IMR-90 (cell line): ENCODE data around the gene POU6F1. TPM values are rescaled to one million over a fixed set of nuclear protein-coding genes. Genes with fewer than 3 reads are reported as not detected.

Source experiments
- ATAC-seq: fragments of 200-7000 bp; cut with Tn5 transposase; 2 replicates; pipeline ENCODE4 v1.9.1; 2020; ENCODE audit warnings: low read depth, mild to moderate bottlenecking, moderate library complexity
- BruUV-seq: library from RNA; stranded (reverse); fragments of 400-500 nt; replicated peaks from 2 replicates; lab custom pipeline; 2021; lab: Mats Ljungman, UMichigan
- CTCF ChIA-PET: fragments of 300-600 bp; formaldehyde crosslinking; extraction: SDS; loops from one replicate; lab custom pipeline; 2021; ENCODE audit warnings: antibody characterized with exemption; lab: Yijun Ruan, JAX
- POLR2A ChIA-PET: fragments of 300-600 bp; sonication (Branson Sonifier 250); formaldehyde crosslinking; loops from one replicate; lab custom pipeline; 2022; ENCODE audit warnings: antibody characterized with exemption; ENCODE audit not compliant: unreplicated experiment; lab: Charles Lee
- DNase-seq: peaks from one replicate; pipeline ENCODE4 v3.0.0; 2013
- H2AFZ ChIP-seq: replicated peaks from 2 replicates; pipeline ENCODE3; 2013; ENCODE audit warnings: low read length, mild to moderate bottlenecking; ENCODE audit not compliant: poor library complexity
- H2AK5ac ChIP-seq: 2 replicates; pipeline ENCODE4 v1.6.1; 2013; ENCODE audit warnings: low read depth, low read length, inconsistent platforms
- H2AK9ac ChIP-seq: replicated peaks from 2 replicates; pipeline ENCODE3; 2013; ENCODE audit warnings: mild to moderate bottlenecking, low read depth, low read length, moderate library complexity; ENCODE audit not compliant: poor library complexity
- H2BK120ac ChIP-seq: 2 replicates; pipeline ENCODE4 v1.6.1; 2013; ENCODE audit warnings: low read depth, low read length, inconsistent platforms
- H2BK15ac ChIP-seq: 3 replicates; pipeline ENCODE4 v1.6.1; 2013; ENCODE audit warnings: low read depth, low read length, inconsistent platforms
- H2BK20ac ChIP-seq: 2 replicates; pipeline ENCODE4 v1.6.1; 2013; ENCODE audit warnings: low read depth, mild to moderate bottlenecking, inconsistent platforms, low read length, moderate library complexity
- H2BK5ac ChIP-seq: 2 replicates; pipeline ENCODE4 v1.6.1; 2013; ENCODE audit warnings: mild to moderate bottlenecking, low read depth, low read length, inconsistent platforms; ENCODE audit not compliant: poor library complexity, severe bottlenecking
- H3K14ac ChIP-seq: replicated peaks from 2 replicates; pipeline ENCODE4 v1.6.1; 2013; ENCODE audit warnings: low read depth, low read length, inconsistent platforms
- H3K18ac ChIP-seq: 2 replicates; pipeline ENCODE4 v1.6.1; 2013; ENCODE audit warnings: low read depth, low read length, control low read depth
- H3K23ac ChIP-seq: 2 replicates; pipeline ENCODE4 v1.6.1; 2013; ENCODE audit warnings: low read depth, low read length, inconsistent platforms
- H3K27ac ChIP-seq: 2 replicates; pipeline ENCODE4 v1.5.1; 2013; ENCODE audit warnings: mild to moderate bottlenecking, control low read depth, low read length; ENCODE audit not compliant: insufficient read depth
- H3K27me3 ChIP-seq: 2 replicates; pipeline ENCODE4 v1.6.1; 2013; ENCODE audit warnings: low read length; ENCODE audit not compliant: control insufficient read depth, insufficient read depth
- H3K36me3 ChIP-seq: 2 replicates; pipeline ENCODE4 v1.6.1; 2013; ENCODE audit warnings: low read length, mixed read lengths; ENCODE audit not compliant: control insufficient read depth, insufficient read depth
- H3K4ac ChIP-seq: 2 replicates; pipeline ENCODE4 v1.6.1; 2013; ENCODE audit warnings: low read depth, low read length, inconsistent platforms
- H3K4me1 ChIP-seq: 2 replicates; pipeline ENCODE4 v1.6.1; 2013; ENCODE audit warnings: low read length, mixed read lengths; ENCODE audit not compliant: control insufficient read depth, insufficient read depth
- H3K4me2 ChIP-seq: 2 replicates; pipeline ENCODE4 v1.6.1; 2013; ENCODE audit warnings: low read depth, mild to moderate bottlenecking, control low read depth, low read length, moderate library complexity
- H3K4me3 ChIP-seq: 2 replicates; pipeline ENCODE4 v1.5.1; 2013; ENCODE audit warnings: low read depth, mild to moderate bottlenecking, control low read depth, low read length, moderate library complexity; ENCODE audit not compliant: insufficient read depth
- H3K56ac ChIP-seq: 2 replicates; pipeline ENCODE4 v1.6.1; 2013; ENCODE audit warnings: low read length, inconsistent platforms; ENCODE audit not compliant: insufficient read depth; ENCODE audit errors: extremely low read depth
- H3K79me1 ChIP-seq, 2 experiments: 2 replicates each; pipeline ENCODE4 v1.6.1; 2013; ENCODE audit warnings: low read length in 2 of 2, inconsistent platforms in 1 of 2, low read depth in 1 of 2
- H3K9ac ChIP-seq: 2 replicates; pipeline ENCODE4 v1.6.1; 2013; ENCODE audit warnings: low read depth, low read length, control low read depth
- H3K9me1 ChIP-seq: 2 replicates; pipeline ENCODE4 v1.6.1; 2013; ENCODE audit warnings: low read length, inconsistent platforms; ENCODE audit not compliant: insufficient read depth
- H3K9me3 ChIP-seq: 2 replicates; pipeline ENCODE4 v1.6.1; 2013; ENCODE audit warnings: low read length; ENCODE audit not compliant: control insufficient read depth, insufficient read depth
- H4K20me1 ChIP-seq: 2 replicates; pipeline ENCODE4 v1.6.1; 2013; ENCODE audit warnings: low read length, inconsistent platforms; ENCODE audit not compliant: insufficient read depth
- H4K5ac ChIP-seq: 2 replicates; pipeline ENCODE4 v1.6.1; 2013; ENCODE audit warnings: mild to moderate bottlenecking, low read depth, low read length, control low read depth
- H4K8ac ChIP-seq, 2 experiments: 2 replicates each; pipeline ENCODE4 v1.6.1; 2013; ENCODE audit warnings: low read depth in 2 of 2, low read length in 2 of 2, control low read depth in 1 of 2, inconsistent platforms in 1 of 2
- H4K91ac ChIP-seq: 2 replicates; pipeline ENCODE4 v1.6.1; 2013; ENCODE audit warnings: low read depth, low read length, inconsistent platforms; ENCODE audit not compliant: insufficient read depth
- CEBPB ChIP-seq: IDR thresholded peaks from 2 replicates; pipeline ENCODE4 v1.6.1; 2012; ENCODE audit warnings: low read depth, low read length, improper control_type of control experiment
- CHD1 ChIP-seq: IDR thresholded peaks from 2 replicates; pipeline ENCODE4 v1.6.1; 2012; ENCODE audit warnings: low read depth, low read length, improper control_type of control experiment
- ELK1 ChIP-seq: fragments of 150-350 bp; IDR thresholded peaks from 2 replicates; pipeline ENCODE4 v1.6.1; 2016; ENCODE audit warnings: low read depth, mild to moderate bottlenecking, low read length, moderate library complexity, borderline replicate concordance
- FOS ChIP-seq: fragments of 150-350 bp; IDR thresholded peaks from 2 replicates; pipeline ENCODE4 v1.6.1; 2016; ENCODE audit warnings: low read depth, low read length
- MAZ ChIP-seq: IDR thresholded peaks from 2 replicates; pipeline ENCODE4 v1.6.1; 2012; ENCODE audit warnings: low read depth, mild to moderate bottlenecking, low read length, improper control_type of control experiment, moderate library complexity, borderline replicate concordance
- MXI1 ChIP-seq: IDR thresholded peaks from 2 replicates; pipeline ENCODE4 v1.6.1; 2012; ENCODE audit warnings: low read depth, mild to moderate bottlenecking, low read length, moderate library complexity, borderline replicate concordance
- NFE2L2 ChIP-seq: fragments of 150-350 bp; IDR thresholded peaks from 2 replicates; pipeline ENCODE4 v1.6.1; 2016; ENCODE audit warnings: low read depth, mild to moderate bottlenecking, low read length
- POLR2A ChIP-seq: IDR thresholded peaks from 2 replicates; pipeline ENCODE4 v1.6.1; 2012; ENCODE audit warnings: mild to moderate bottlenecking, low read depth, low read length
- RAD21 ChIP-seq: IDR thresholded peaks from 2 replicates; pipeline ENCODE4 v1.6.1; 2012; ENCODE audit warnings: low read length, improper control_type of control experiment
- RFX5 ChIP-seq: IDR thresholded peaks from 2 replicates; pipeline ENCODE4 v1.8.0; 2012; ENCODE audit warnings: low read depth, mild to moderate bottlenecking, low read length, moderate library complexity
- SMC3 ChIP-seq: fragments of 150-350 bp; IDR thresholded peaks from 2 replicates; pipeline ENCODE4 v1.6.1; 2016; ENCODE audit warnings: low read depth, mild to moderate bottlenecking, antibody characterized with exemption, low read length, moderate library complexity
- USF2 ChIP-seq: fragments of 150-350 bp; IDR thresholded peaks from 2 replicates; pipeline ENCODE4 v1.6.1; 2017; ENCODE audit warnings: mild to moderate bottlenecking, antibody characterized with exemption, low read length, low read depth
- WGBS, 2 experiments: methylation state at CpG; one replicate each; pipeline versions ENCODE4 v1.1.5 to v1.1.7; 2013; ENCODE audit warnings: missing lambda C conversion rate in 2 of 2; ENCODE audit not compliant: insufficient read length in 1 of 2; ENCODE audit errors: extremely low coverage in 2 of 2; 5-methylcytosine and 5-hydroxymethylcytosine counted together
- dilution Hi-C: fragments of 300-500 bp; cut with HindIII; formaldehyde crosslinking; loops from one replicate; pipeline ENCODE4 v1.14.3; 2018; ENCODE audit warnings: low sequenced_read_pairs; ENCODE audit not compliant: unreplicated experiment
- in situ Hi-C: fragments of 300-500 bp; cut with MboI; formaldehyde crosslinking; loops from 3 replicates; pipeline ENCODE4 v1.14.3; 2019; ENCODE audit warnings: low sequenced_read_pairs, inconsistent platforms, mixed read lengths
- intact Hi-C: fragments of 100-400 bp; cut with micrococcal nuclease; formaldehyde crosslinking; loops from 2 replicates; pipeline ENCODE4 v1.10.0; 2022
- polyA plus RNA-seq, 3 experiments: library from polyadenylated mRNA; depleted of rRNA; stranded (reverse); fragments of >200 nt; gene quantifications; 2 replicates each; pipeline ENCODE4 v1.2.3, GENCODE V29; 2012; ENCODE audit warnings: low replicate concordance in 1 of 3
- total RNA-seq: library from RNA; depleted of rRNA; stranded (reverse); fragments of >200 nt; gene quantifications from 2 replicates; pipeline ENCODE4 v1.2.3, GENCODE V29; 2012

The POU6F1 gene
- total and polyA plus RNA-seq, 2 of the 4 experiments (the other 2 are of a cell fraction): 0.90 to 3.6 TPM

- peak; percentile 94 for DNase-seq
- POLR2A ChIA-PET: interaction anchor here (0.9 to 1.3 kb wide), 4 partner anchors 14 to 156 kb away, joined by 3 to 5 read pairs (median 4); partner anchors contain the start of genes CSRNP2 and POU6F1
- Histone ChIP-seq H3K4me2 (peak within 1 kb of the TSS; percentile 100), H2BK120ac (peak within 1 kb of the TSS; percentile 60; the same call in 1 of the 2 replicates), H2AFZ (peak within 1 kb of the TSS; percentile 96), H3K4ac (peak within 1 kb of the TSS; percentile 99), H3K14ac (peak within 1 kb of the TSS; percentile 97), H4K91ac (peak within 1 kb of the TSS; percentile 99), H3K23ac (peak within 1 kb of the TSS; percentile 99), H2BK15ac (no peak within 1 kb of the TSS; the same call in 2 of the 3 replicates), H4K8ac (peak within 1 kb of the TSS; percentile 97), H3K27me3 (no peaks in the 10 kb centered on the region), H3K9me3 (no peaks in the 10 kb centered on the region), H4K20me1 (peaks cover 9% of the 10 kb centered on the region; the same call in 1 of the 2 replicates), H3K27ac (peak within 1 kb of the TSS; percentile 96), H3K4me1 (peaks cover 8% of the 10 kb centered on the region), H2AK9ac (peak within 1 kb of the TSS; percentile 98), H2AK5ac (peak within 1 kb of the TSS; percentile 98), H4K5ac (peak within 1 kb of the TSS; percentile 95), H2BK20ac (no peak within 1 kb of the TSS; the same call in 1 of the 2 replicates), H3K9ac (peak within 1 kb of the TSS; percentile 99), H3K18ac (peak within 1 kb of the TSS; percentile 83), H3K56ac (peak within 1 kb of the TSS; percentile 97), H3K36me3 (peaks cover 22% of the 10 kb centered on the region), H2BK5ac (peak within 1 kb of the TSS; percentile 97), H3K9me1 (peaks cover 16% of the 10 kb centered on the region), H3K79me1 (peaks cover 21 to 49% of the 10 kb centered on the region in 2 experiments), H3K4me3 (peak within 1 kb of the TSS; percentile 83)
- dilution Hi-C loops (no loop called here), in situ Hi-C loops (no loop called here), intact Hi-C loops (loop anchor here (2.0 to 5.0 kb wide), 2 partner anchors 66 to 156 kb away; partner anchors contain the start of genes CSRNP2 and TFCP2)
- TF ChIP-seq NFE2L2 (no peak), RAD21 (no peak), ELK1 (no peak), POLR2A (peak; percentile 95), USF2 (peak; percentile 96), CHD1 (no peak; the same call in 1 of the 2 replicates), SMC3 (0 out of 2 replicates have a peak, but pooled peaks have one; percentile 2), FOS (peak; percentile 84; the same call in 1 of the 2 replicates), CEBPB (no peak), MXI1 (0 out of 2 replicates have a peak, but pooled peaks have one; percentile 12), RFX5 (no peak), MAZ (peak; percentile 92)
- BruUV-seq: no TSS peak
- CTCF ChIA-PET: interaction anchor here (0.8 kb wide), 2 partner anchors 14 to 103 kb away, joined by 3 read pairs; no protein-coding TSS in a partner anchor
- WGBS, 2 experiments: 0% methylated on average over 32 of the region's 70 CpGs; no CpG with 5 or more reads in 1 of the 2 experiments
- ATAC-seq: peak; percentile 96
Measured at GRCh38 chr12:51238510-51239334, 20.9 kb upstream of the POU6F1 start, which contains the start of gene DAZAP2. Gene DAZAP2, plus strand, starts transcription at chr12:51238826. Its CDS starts 82 bp downstream, at chr12:51238908.
